Activated CD4-positive, alpha-beta T cell treated with anti-CD3 and anti-CD28 coated beads, Interleukin-10, Interleukin-2, amounts not matched to agents 100 ng/mL and 50 ng/mL, durations not matched to agents 16 hours and 8 hours (primary cell): ENCODE data around the gene COPG1.

Source experiments
- DNase-seq: peaks from one replicate; pipeline ENCODE4 v3.0.0-alpha.2; 2020

The COPG1 gene

GRCh38 chr3:129280183-129280582, 30.8 kb downstream of the COPG1 start:
- DNase-seq, result no peak

GRCh38 chr3:129281726-129282125, 32.3 kb downstream of the COPG1 start:
- no peak for DNase-seq

GRCh38 chr3:129282727-129283327, 33.4 kb downstream of the COPG1 start:
- DNase-seq, result peak; percentile 76

GRCh38 chr3:129286081-129286480, 36.7 kb downstream of the COPG1 start:
- DNase-seq, result no peak

- no peak for DNase-seq
Observed at GRCh38 chr3:129288446-129288845, 39.0 kb downstream of the COPG1 start.

GRCh38 chr3:129289201-129289921, 40.0 kb downstream of the COPG1 start:
- DNase-seq, result no peak

GRCh38 chr3:129291236-129291886, 42.0 kb downstream of the COPG1 start:
- no peak for DNase-seq

- no peak for DNase-seq
Observed at GRCh38 chr3:129295286-129295685, 45.9 kb downstream of the COPG1 start.

GRCh38 chr3:129304146-129304961, 54.9 kb downstream of the COPG1 start:
- no peak for DNase-seq

- DNase-seq, result no peak
Observed at GRCh38 chr3:129304962-129305222, 55.5 kb downstream of the COPG1 start.

GRCh38 chr3:129305592-129306091, 56.2 kb downstream of the COPG1 start:
- peak; percentile 30 for DNase-seq

GRCh38 chr3:129308636-129309035, 59.2 kb downstream of the COPG1 start:
- peak; percentile 31 for DNase-seq

- DNase-seq, result no peak
Observed at GRCh38 chr3:129310111-129311011, 61.0 kb downstream of the COPG1 start.

GRCh38 chr3:129311054-129311902, 61.9 kb downstream of the COPG1 start:
- DNase-seq, result no peak

GRCh38 chr3:129312021-129312639, 62.7 kb downstream of the COPG1 start:
- no peak for DNase-seq

- no peak for DNase-seq
Observed at GRCh38 chr3:129312671-129313414, 63.4 kb downstream of the COPG1 start.

GRCh38 chr3:129313415-129313664, 63.9 kb downstream of the COPG1 start:
- DNase-seq, result no peak

GRCh38 chr3:129313665-129314385, 64.4 kb downstream of the COPG1 start:
- DNase-seq, result peak; percentile 14

- peak; percentile 86 for DNase-seq
Observed at GRCh38 chr3:129314386-129315222, 65.2 kb downstream of the COPG1 start.
